GM12874 (cell line): ENCODE results near the gene MPI.

Experiments used
- CTCF ChIP-seq: IDR thresholded peaks from 2 replicates; pipeline ENCODE4 v1.5.1; 2011; ENCODE audit warnings: low read depth, mild to moderate bottlenecking, control low read depth, low read length, moderate library complexity; ENCODE audit not compliant: insufficient read depth

Gene MPI

DNA sequence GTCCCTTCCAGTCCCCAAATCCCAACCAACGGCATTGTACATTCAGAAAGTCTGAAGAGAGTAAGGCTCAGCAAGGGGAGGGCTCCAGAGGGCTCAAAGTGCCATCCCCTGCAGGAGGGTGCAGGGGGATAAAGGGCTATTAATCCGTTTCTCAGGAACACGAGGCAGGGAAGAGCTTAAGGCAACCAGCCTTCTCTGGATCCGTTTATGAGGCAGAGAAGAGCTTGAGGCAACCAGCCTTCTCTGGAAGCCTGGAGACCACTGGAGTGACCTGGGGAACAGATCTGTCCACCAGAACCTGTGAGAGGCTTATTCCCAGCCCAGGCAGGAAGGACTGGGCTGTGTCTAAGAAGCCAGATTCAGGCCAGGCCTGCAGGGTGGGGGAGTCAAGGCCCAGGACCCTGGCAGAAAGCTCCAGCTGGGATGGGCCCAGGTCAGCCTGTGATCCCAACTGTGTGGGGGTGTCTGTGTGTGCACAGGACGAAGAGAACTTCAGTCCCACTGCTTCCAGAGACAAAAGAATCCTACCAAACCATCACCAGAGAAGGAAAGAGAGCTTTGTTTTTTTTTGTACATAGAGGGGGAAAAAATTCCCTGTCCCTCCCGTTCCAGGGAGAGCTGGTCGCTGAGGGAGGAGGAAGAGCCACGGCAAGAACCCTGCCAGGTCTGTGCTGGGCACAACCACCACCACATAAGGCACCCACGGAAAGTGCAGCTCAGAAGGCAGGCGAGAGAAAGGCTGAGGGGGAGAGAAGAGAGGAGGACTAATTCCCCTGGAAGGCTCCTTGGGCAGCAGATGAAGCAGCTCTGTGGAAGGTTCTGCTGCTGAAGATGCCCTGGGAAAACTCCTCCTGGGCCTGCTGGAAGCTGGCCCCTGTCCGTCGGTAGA lies 45.3 kb upstream of the MPI start:
- no peak for TF ChIP-seq CTCF

DNA sequence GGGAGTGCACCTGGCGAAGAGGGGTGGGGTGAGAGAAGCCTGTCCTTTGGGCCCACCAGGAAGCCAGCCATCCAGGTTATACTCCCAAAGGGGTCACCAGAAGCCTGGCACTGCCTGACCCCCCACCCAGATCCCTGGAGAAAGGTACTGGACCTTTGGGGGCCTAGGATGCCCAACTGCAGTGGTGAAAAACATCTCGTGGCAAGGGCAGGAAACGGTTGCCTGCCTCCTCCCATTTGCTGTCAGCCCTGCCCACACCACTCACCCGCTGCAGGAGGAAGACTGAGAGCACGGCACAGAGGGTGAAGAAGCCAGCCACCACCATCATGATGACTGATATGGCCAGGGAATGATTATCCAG lies 44.7 kb upstream of the MPI start:
- TF ChIP-seq CTCF = no peak

- TF ChIP-seq CTCF = no peak
These were observed 44.3 kb upstream of the MPI start for GRCh38 chr15:74845581-74845980.

DNA sequence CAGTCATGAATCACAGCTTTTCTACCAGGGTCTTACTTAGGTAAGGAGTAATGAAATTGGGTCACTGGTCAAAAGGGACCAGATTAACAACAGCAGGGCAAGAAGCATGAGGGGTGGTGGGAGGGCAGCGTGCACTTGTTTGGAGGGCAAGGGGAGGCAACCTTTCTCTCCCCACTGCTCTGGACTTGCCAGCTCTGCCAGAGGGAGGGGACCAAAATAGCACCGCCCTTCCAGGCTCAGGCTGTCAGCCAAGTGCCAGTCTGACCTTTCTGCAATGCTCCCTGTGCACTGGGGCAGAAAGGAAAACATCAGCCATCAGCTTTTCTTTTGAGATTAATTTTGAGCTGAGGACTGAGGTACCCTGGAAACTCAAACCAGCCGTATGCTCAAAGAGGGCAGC lies 42.4 kb upstream of the MPI start:
- no peak for TF ChIP-seq CTCF

DNA sequence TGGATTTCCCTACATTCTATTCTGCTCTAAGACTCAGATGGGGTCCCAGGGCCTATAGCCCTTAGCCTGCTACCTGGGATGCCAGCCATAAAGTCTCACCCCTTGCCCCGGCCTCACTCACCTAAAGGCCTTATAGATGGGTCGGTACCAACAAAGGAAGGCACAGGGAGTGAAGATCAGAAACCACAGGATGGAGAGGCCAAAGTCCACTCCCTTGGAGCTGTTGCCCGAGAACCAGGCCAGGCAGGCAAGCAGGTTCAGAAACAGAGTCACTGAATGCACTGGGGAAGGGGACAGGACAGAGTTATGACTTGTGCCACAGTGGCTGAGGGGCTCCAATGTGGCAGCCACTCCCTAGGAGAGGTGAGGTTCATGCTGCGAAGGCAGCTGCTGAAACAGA lies 39.4 kb upstream of the MPI start:
- no peak for TF ChIP-seq CTCF

GRCh38 chr15:74851960-74852359 lies 37.9 kb upstream of the MPI start:
- no peak for TF ChIP-seq CTCF

GRCh38 chr15:74854453-74855022 lies 35.3 kb upstream of the MPI start:
- TF ChIP-seq CTCF = no peak
